HCT116 (cell line): ENCODE data around the gene CLGN.

ENCODE experiments used
- CTCF ChIP-seq, 3 experiments: fragments of 200-600 bp in 1 of 3; sonication (generic) in 1 of 3; IDR thresholded peaks in 2 of 3; conservative IDR thresholded peaks in 1 of 3; 2 replicates each; pipeline ENCODE4 v1.5.1; 2012 to 2017; ENCODE audit warnings: low read depth in 2 of 3, low read length in 2 of 3, antibody characterized with exemption in 1 of 3, borderline replicate concordance in 1 of 3, control low read depth in 1 of 3, mild to moderate bottlenecking in 1 of 3, mixed read lengths in 1 of 3, mixed run types in 1 of 3, moderate library complexity in 1 of 3; ENCODE audit not compliant: insufficient read depth in 1 of 3
- ELF1 ChIP-seq: IDR thresholded peaks from 2 replicates; pipeline ENCODE4 v1.6.1; 2012; ENCODE audit warnings: low read depth, borderline replicate concordance
- EZH2phosphoT487 ChIP-seq: fragments of 200-600 bp; IDR thresholded peaks from 2 replicates; pipeline ENCODE4 v1.6.1; 2018; ENCODE audit warnings: antibody characterized with exemption, borderline replicate concordance
- POLR2A ChIP-seq: IDR thresholded peaks from 2 replicates; pipeline ENCODE4 v1.7.0; 2011; ENCODE audit warnings: borderline replicate concordance; ENCODE audit not compliant: insufficient read depth, insufficient read length; ENCODE audit errors: extremely low read depth
- POLR2AphosphoS5 ChIP-seq: IDR thresholded peaks from 2 replicates; pipeline ENCODE4 v1.6.1; 2011; ENCODE audit warnings: mild to moderate bottlenecking, low read depth, low read length, moderate library complexity
- RAD21 ChIP-seq: IDR thresholded peaks from 2 replicates; pipeline ENCODE4 v1.6.1; 2012; ENCODE audit warnings: low read depth, mild to moderate bottlenecking
- REST ChIP-seq: IDR thresholded peaks from 2 replicates; pipeline ENCODE4 v1.6.1; 2012; ENCODE audit warnings: low read depth
- SIN3A ChIP-seq: IDR thresholded peaks from 2 replicates; pipeline ENCODE4 v1.6.1; 2012; ENCODE audit warnings: low read depth
- ZFX ChIP-seq: fragments of 450-650 bp; IDR thresholded peaks from 2 replicates; pipeline ENCODE4 v1.6.1; 2017

- no peak for TF ChIP-seq CTCF (IDR thresholded peaks at IDR 0.05 in 2 of 3, conservative IDR thresholded peaks at IDR 0.05 in 1 of 3; ENCODE audit: borderline replicate concordance in 1 of 3, insufficient read depth in 1 of 3, low read depth in 2 of 3, low read length in 2 of 3)
- TF ChIP-seq ZFX: no peak
- TF ChIP-seq ELF1: no peak
- no peak for TF ChIP-seq POLR2A
- no peak for TF ChIP-seq RAD21
- TF ChIP-seq REST: no peak
- no peak for TF ChIP-seq POLR2AphosphoS5
- TF ChIP-seq EZH2phosphoT487: no peak
- no peak for TF ChIP-seq SIN3A
Observed at GRCh38 chr4:140353786-140354185, 73.7 kb downstream of the CLGN start.
